A673 (cell line): ENCODE results near the gene RNU1-4. TPM values are rescaled to one million over a fixed set of nuclear protein-coding genes. Genes with fewer than 3 reads are reported as not detected.
"Not testable (repeated sequence)": the region's sequence is repeated elsewhere in the genome, so short reads cannot be mapped to it uniquely, and the experiment has no call there.

Experiments used
- BruUV-seq: library from RNA; stranded (reverse); fragments of 400-500 nt; replicated peaks from 2 replicates; lab custom pipeline; 2021; lab: Mats Ljungman, UMichigan
- CTCF ChIA-PET: fragments of 300-600 bp; sonication (Branson Sonifier 250); formaldehyde crosslinking; loops from one replicate; lab custom pipeline; 2022; ENCODE audit warnings: antibody characterized with exemption; lab: Charles Lee
- POLR2A ChIA-PET: fragments of 300-600 bp; sonication (Branson Sonifier 250); formaldehyde crosslinking; loops from one replicate; lab custom pipeline; 2022; ENCODE audit warnings: antibody characterized with exemption; ENCODE audit not compliant: low non-redundant PET; lab: Charles Lee
- DNase-seq: peaks from one replicate; pipeline ENCODE4 v3.0.0-alpha.2; 2015; ENCODE audit warnings: low spot score
- H3K27ac ChIP-seq: fragments of 200-600 bp; sonication (generic); 2 replicates; pipeline ENCODE4 v1.5.1; 2016; ENCODE audit warnings: mixed run types, low read depth, mild to moderate bottlenecking, mixed read lengths, antibody characterized with exemption, low read length; ENCODE audit not compliant: poor library complexity, severe bottlenecking
- H3K27me3 ChIP-seq: fragments of 200-600 bp; sonication (generic); replicated peaks from 2 replicates; pipeline ENCODE4 v1.6.1; 2017; ENCODE audit warnings: mixed run types, low read depth, mild to moderate bottlenecking, mixed read lengths, antibody characterized with exemption, low read length; ENCODE audit not compliant: insufficient read depth, poor library complexity
- H3K36me3 ChIP-seq: fragments of 200-600 bp; sonication (generic); 2 replicates; pipeline ENCODE4 v1.6.1; 2016; ENCODE audit warnings: mixed run types, mild to moderate bottlenecking, mixed read lengths, antibody characterized with exemption, low read length; ENCODE audit not compliant: insufficient read depth, poor library complexity, severe bottlenecking
- H3K4me1 ChIP-seq: fragments of 200-600 bp; sonication (generic); 2 replicates; pipeline ENCODE4 v1.6.1; 2017; ENCODE audit warnings: mixed run types, mild to moderate bottlenecking, mixed read lengths, antibody characterized with exemption, low read length; ENCODE audit not compliant: insufficient read depth, poor library complexity, severe bottlenecking
- H3K4me3 ChIP-seq: fragments of 200-600 bp; sonication (generic); 2 replicates; pipeline ENCODE4 v1.5.1; 2016; ENCODE audit warnings: low read depth, mixed run types, mild to moderate bottlenecking, mixed read lengths, low read length; ENCODE audit not compliant: poor library complexity, severe bottlenecking
- H3K9me3 ChIP-seq: fragments of 200-600 bp; sonication (generic); 2 replicates; pipeline ENCODE4 v1.6.1; 2016; ENCODE audit warnings: mixed run types, low read depth, mild to moderate bottlenecking, mixed read lengths, antibody characterized with exemption, low read length; ENCODE audit not compliant: poor library complexity, severe bottlenecking
- intact Hi-C: fragments of 100-400 bp; cut with micrococcal nuclease; formaldehyde crosslinking; loops from one replicate; pipeline ENCODE4 v1.10.0; 2022; ENCODE audit not compliant: unreplicated experiment
- total RNA-seq: library from RNA; stranded (reverse); gene quantifications from 2 replicates; pipeline ENCODE4 v1.2.3, GENCODE V29; 2021

RNU1-4 gene
- total RNA-seq, 1 experiment from 2014 or later: 1,866 TPM

- H3K4me1 ChIP-seq, BruUV-seq, CTCF ChIA-PET, H3K9me3 ChIP-seq, H3K36me3 ChIP-seq, H3K27ac ChIP-seq, POLR2A ChIA-PET, intact Hi-C loops, H3K4me3 ChIP-seq, DNase-seq: not testable (repeated sequence)
- peaks cover 20% of the 10 kb centered on the region for H3K27me3 ChIP-seq
Observed at GRCh38 chr1:16775290-16775689, 35.0 kb downstream of the RNU1-4 start.

- H3K36me3 ChIP-seq, H3K27ac ChIP-seq, H3K4me3 ChIP-seq, CTCF ChIA-PET, H3K9me3 ChIP-seq, intact Hi-C loops, DNase-seq, H3K4me1 ChIP-seq, BruUV-seq, POLR2A ChIA-PET: not testable (repeated sequence)
- H3K27me3 ChIP-seq: peaks cover 19% of the 10 kb centered on the region
Observed at GRCh38 chr1:16776248-16776647, 35.9 kb downstream of the RNU1-4 start.

GRCh38 chr1:16776835-16777234, 36.5 kb downstream of the RNU1-4 start:
- H3K4me3 ChIP-seq, intact Hi-C loops, H3K4me1 ChIP-seq, H3K27ac ChIP-seq, H3K36me3 ChIP-seq, H3K9me3 ChIP-seq, DNase-seq, CTCF ChIA-PET, BruUV-seq, POLR2A ChIA-PET: not testable (repeated sequence)
- H3K27me3 ChIP-seq: peaks cover 19% of the 10 kb centered on the region

- H3K4me3 ChIP-seq, POLR2A ChIA-PET, BruUV-seq, H3K9me3 ChIP-seq, H3K36me3 ChIP-seq, H3K27ac ChIP-seq, CTCF ChIA-PET, intact Hi-C loops, H3K4me1 ChIP-seq, DNase-seq: not testable (repeated sequence)
- peaks cover 18% of the 10 kb centered on the region for H3K27me3 ChIP-seq
Observed at GRCh38 chr1:16777821-16778220, 37.5 kb downstream of the RNU1-4 start.

GRCh38 chr1:16779525-16779924, 39.2 kb downstream of the RNU1-4 start:
- POLR2A ChIA-PET, BruUV-seq, intact Hi-C loops, H3K36me3 ChIP-seq, H3K4me1 ChIP-seq, H3K27ac ChIP-seq, CTCF ChIA-PET, H3K4me3 ChIP-seq, DNase-seq, H3K9me3 ChIP-seq: not testable (repeated sequence)
- peaks cover 14% of the 10 kb centered on the region for H3K27me3 ChIP-seq

GRCh38 chr1:16781033-16781432, 40.7 kb downstream of the RNU1-4 start:
- intact Hi-C loops, H3K4me3 ChIP-seq, POLR2A ChIA-PET: not testable (repeated sequence)

GRCh38 chr1:16781625-16782024, 41.3 kb downstream of the RNU1-4 start:
- BruUV-seq, CTCF ChIA-PET, H3K4me3 ChIP-seq, POLR2A ChIA-PET, DNase-seq, H3K9me3 ChIP-seq, H3K27ac ChIP-seq, H3K36me3 ChIP-seq, intact Hi-C loops, H3K4me1 ChIP-seq: not testable (repeated sequence)
- H3K27me3 ChIP-seq: peaks cover 20% of the 10 kb centered on the region

More at GRCh38 chr1:16781033-16781432, 40.7 kb downstream of the RNU1-4 start:
- BruUV-seq, H3K36me3 ChIP-seq, H3K4me1 ChIP-seq, CTCF ChIA-PET, H3K9me3 ChIP-seq, DNase-seq, H3K27ac ChIP-seq: not testable (repeated sequence)
- peaks cover 14% of the 10 kb centered on the region for H3K27me3 ChIP-seq

- CTCF ChIA-PET: not testable (repeated sequence)
Observed at GRCh38 chr1:16784955-16785354, 44.6 kb downstream of the RNU1-4 start.

More at GRCh38 chr1:16784955-16785354, 44.6 kb downstream of the RNU1-4 start:
- intact Hi-C loops, H3K4me1 ChIP-seq, H3K36me3 ChIP-seq, DNase-seq, H3K9me3 ChIP-seq, H3K27ac ChIP-seq, POLR2A ChIA-PET, H3K4me3 ChIP-seq, BruUV-seq: not testable (repeated sequence)
- peaks cover 14% of the 10 kb centered on the region for H3K27me3 ChIP-seq
